T-helper 1 cell treated with Interleukin-12 subunit alpha and Interleukin-12 subunit beta and Interleukin-4 antibody, amounts not matched to agents 30 μg/mL and 1 μg/mL, for 36 hours (primary cell): ENCODE data around the gene PERCC1.

Experiments used
- H3K27ac Mint-ChIP-seq: one replicate; pipeline ENCODE4 v1.8.0; 2021; ENCODE audit warnings: mild to moderate bottlenecking, mixed read lengths
- H3K27me3 Mint-ChIP-seq: one replicate; pipeline ENCODE4 v1.8.0; 2021; ENCODE audit warnings: low read depth, mixed read lengths
- H3K36me3 Mint-ChIP-seq: one replicate; pipeline ENCODE4 v1.8.0; 2021; ENCODE audit warnings: low read depth, mixed read lengths
- H3K4me1 Mint-ChIP-seq: one replicate; pipeline ENCODE4 v1.8.0; 2021; ENCODE audit warnings: low read depth, mixed read lengths
- H3K4me3 Mint-ChIP-seq: one replicate; pipeline ENCODE4 v1.8.0; 2021; ENCODE audit warnings: mild to moderate bottlenecking, moderate library complexity, mixed read lengths
- H3K9me3 Mint-ChIP-seq: one replicate; pipeline ENCODE4 v1.8.0; 2021; ENCODE audit warnings: mixed read lengths

PERCC1 gene

GRCh38 chr16:1425616-1426370, 5.1 kb upstream of the PERCC1 start:
- H3K4me1 Mint-ChIP-seq = peaks cover 7% of the 10 kb centered on the region
- H3K27ac Mint-ChIP-seq = no peak overlapping the region
- H3K9me3 Mint-ChIP-seq = no peaks in the 10 kb centered on the region
- H3K36me3 Mint-ChIP-seq = peaks cover 3% of the 10 kb centered on the region
- H3K4me3 Mint-ChIP-seq = no peak overlapping the region
- H3K27me3 Mint-ChIP-seq = no peaks in the 10 kb centered on the region

GRCh38 chr16:1426734-1427471, 4.0 kb upstream of the PERCC1 start:
- Mint-ChIP-seq H3K9me3 (no peaks in the 10 kb centered on the region), H3K36me3 (peaks cover 3% of the 10 kb centered on the region), H3K27ac (no peak overlapping the region), H3K4me3 (no peak overlapping the region), H3K4me1 (peaks cover 3% of the 10 kb centered on the region), H3K27me3 (no peaks in the 10 kb centered on the region)

- H3K4me3 Mint-ChIP-seq = no peak overlapping the region
- H3K9me3 Mint-ChIP-seq = no peaks in the 10 kb centered on the region
- H3K4me1 Mint-ChIP-seq = peaks cover 3% of the 10 kb centered on the region
- H3K27me3 Mint-ChIP-seq = no peaks in the 10 kb centered on the region
- H3K36me3 Mint-ChIP-seq = no peaks in the 10 kb centered on the region
- no peak overlapping the region for H3K27ac Mint-ChIP-seq
Measured at GRCh38 chr16:1427473-1428461, 3.1 kb upstream of the PERCC1 start.

GRCh38 chr16:1428511-1428910, 2.4 kb upstream of the PERCC1 start:
- Mint-ChIP-seq H3K9me3 (no peaks in the 10 kb centered on the region), H3K36me3 (no peaks in the 10 kb centered on the region), H3K4me3 (no peak overlapping the region), H3K4me1 (peaks cover 3% of the 10 kb centered on the region), H3K27ac (no peak overlapping the region), H3K27me3 (no peaks in the 10 kb centered on the region)

- Mint-ChIP-seq H3K9me3 (no peaks in the 10 kb centered on the region), H3K4me1 (no peaks in the 10 kb centered on the region), H3K27me3 (no peaks in the 10 kb centered on the region), H3K27ac (no peak overlapping the region), H3K4me3 (no peak overlapping the region), H3K36me3 (no peaks in the 10 kb centered on the region)
Measured at GRCh38 chr16:1429012-1429411, 1.9 kb upstream of the PERCC1 start.

GRCh38 chr16:1429631-1430030, 1.2 kb upstream of the PERCC1 start:
- no peaks in the 10 kb centered on the region for H3K36me3 Mint-ChIP-seq
- no peak overlapping the region for H3K4me3 Mint-ChIP-seq
- no peak overlapping the region for H3K27ac Mint-ChIP-seq
- no peaks in the 10 kb centered on the region for H3K27me3 Mint-ChIP-seq
- H3K9me3 Mint-ChIP-seq = no peaks in the 10 kb centered on the region
- no peaks in the 10 kb centered on the region for H3K4me1 Mint-ChIP-seq

- no peaks in the 10 kb centered on the region for H3K4me1 Mint-ChIP-seq
- no peaks in the 10 kb centered on the region for H3K9me3 Mint-ChIP-seq
- no peak overlapping the region for H3K4me3 Mint-ChIP-seq
- no peak overlapping the region for H3K27ac Mint-ChIP-seq
- no peaks in the 10 kb centered on the region for H3K27me3 Mint-ChIP-seq
- H3K36me3 Mint-ChIP-seq = no peaks in the 10 kb centered on the region
Measured at GRCh38 chr16:1430214-1430758, 592 bp upstream of the PERCC1 start.

GRCh38 chr16:1431497-1432270, 806 bp downstream of the PERCC1 start:
- Mint-ChIP-seq H3K9me3 (no peaks in the 10 kb centered on the region), H3K27ac (no peak overlapping the region), H3K4me1 (no peaks in the 10 kb centered on the region), H3K36me3 (no peaks in the 10 kb centered on the region), H3K4me3 (no peak overlapping the region), H3K27me3 (no peaks in the 10 kb centered on the region)

GRCh38 chr16:1432388-1433262, 1.7 kb downstream of the PERCC1 start:
- Mint-ChIP-seq H3K27ac (no peak overlapping the region), H3K4me1 (no peaks in the 10 kb centered on the region), H3K9me3 (no peaks in the 10 kb centered on the region), H3K4me3 (no peak overlapping the region), H3K36me3 (no peaks in the 10 kb centered on the region), H3K27me3 (no peaks in the 10 kb centered on the region)

- Mint-ChIP-seq H3K4me1 (no peaks in the 10 kb centered on the region), H3K27me3 (no peaks in the 10 kb centered on the region), H3K27ac (no peak overlapping the region), H3K4me3 (no peak overlapping the region), H3K9me3 (no peaks in the 10 kb centered on the region), H3K36me3 (no peaks in the 10 kb centered on the region)
Measured at GRCh38 chr16:1433263-1433560, 2.3 kb downstream of the PERCC1 start.

- Mint-ChIP-seq H3K27me3 (no peaks in the 10 kb centered on the region), H3K9me3 (no peaks in the 10 kb centered on the region), H3K36me3 (no peaks in the 10 kb centered on the region), H3K4me1 (no peaks in the 10 kb centered on the region), H3K27ac (no peak overlapping the region), H3K4me3 (no peak overlapping the region)
Measured at GRCh38 chr16:1433756-1434155, 2.9 kb downstream of the PERCC1 start.

GRCh38 chr16:1434644-1435592, 4.0 kb downstream of the PERCC1 start:
- Mint-ChIP-seq H3K9me3 (no peaks in the 10 kb centered on the region), H3K4me3 (no peak overlapping the region), H3K4me1 (no peaks in the 10 kb centered on the region), H3K27me3 (no peaks in the 10 kb centered on the region), H3K36me3 (no peaks in the 10 kb centered on the region), H3K27ac (no peak overlapping the region)
